ENCODE measurements around the gene RYR3.

RYR3 gene

GRCh38 chr15:33808720-33809457 lies 498.1 kb downstream of the RYR3 start:
- Histone ChIP-seq H3K9ac (ENCODE audit: low read length) (no peak overlapping the region), H3K9me2 (replicated peaks; ENCODE audit: insufficient read depth, low read length) (no peaks in the 10 kb centered on the region), H3K4me3 (ENCODE audit: insufficient read depth, low read length, poor library complexity, severe bottlenecking) (no peak overlapping the region), H3K4me2 (ENCODE audit: low read depth, low read length, poor library complexity, severe bottlenecking) (no peak overlapping the region), H3K9me3 (ENCODE audit: insufficient read depth, low read length) (no peaks in the 10 kb centered on the region), H3K27ac (ENCODE audit: low read depth, low read length) (no peak overlapping the region), H4K20me1 (ENCODE audit: low read depth, low read length) (no peaks in the 10 kb centered on the region), H3K79me2 (ENCODE audit: insufficient read depth, low read length) (no peaks in the 10 kb centered on the region), H3K36me3 (ENCODE audit: low read length) (no peaks in the 10 kb centered on the region), H3K27me3 (ENCODE audit: low read length) (no peaks in the 10 kb centered on the region), H2AFZ (ENCODE audit: low read depth, low read length, severe bottlenecking) (no peak overlapping the region), H3F3A (ENCODE audit: insufficient read depth) (no peaks in the 10 kb centered on the region)
- no peak for TF ChIP-seq EZH2phosphoT487 (conservative IDR thresholded peaks at IDR 0.05; ENCODE audit: low read length)
- no peak for TF ChIP-seq CTCF (IDR thresholded peaks at IDR 0.05; ENCODE audit: insufficient read depth, low read length, poor library complexity, severe bottlenecking)

- Histone ChIP-seq H3K4me2 (ENCODE audit: low read depth, low read length, poor library complexity, severe bottlenecking) (no peak overlapping the region), H3K79me2 (ENCODE audit: insufficient read depth, low read length) (no peaks in the 10 kb centered on the region), H3K27ac (ENCODE audit: low read depth, low read length) (no peak overlapping the region)
Measured at GRCh38 chr15:33810073-33810595, 499.4 kb downstream of the RYR3 start.

GRCh38 chr15:33810806-33811205 lies 500.0 kb downstream of the RYR3 start:
- H4K20me1 ChIP-seq (ENCODE audit: low read depth, low read length) = no peaks in the 10 kb centered on the region
- no peaks in the 10 kb centered on the region for H3K27me3 ChIP-seq (ENCODE audit: low read length)
- no peaks in the 10 kb centered on the region for H3K9me2 ChIP-seq (replicated peaks; ENCODE audit: insufficient read depth, low read length)
- TF ChIP-seq CTCF (IDR thresholded peaks at IDR 0.05; ENCODE audit: insufficient read depth, low read length, poor library complexity, severe bottlenecking) = no peak
- no peak overlapping the region for H2AFZ ChIP-seq (ENCODE audit: low read depth, low read length, severe bottlenecking)
- no peak overlapping the region for H3K4me2 ChIP-seq (ENCODE audit: low read depth, low read length, poor library complexity, severe bottlenecking)
- H3F3A ChIP-seq (ENCODE audit: insufficient read depth) = no peaks in the 10 kb centered on the region
- no peaks in the 10 kb centered on the region for H3K9me3 ChIP-seq (ENCODE audit: insufficient read depth, low read length)
- H3K27ac ChIP-seq (ENCODE audit: low read depth, low read length) = no peak overlapping the region
- H3K9ac ChIP-seq (ENCODE audit: low read length) = no peak overlapping the region
- H3K4me3 ChIP-seq (ENCODE audit: insufficient read depth, low read length, poor library complexity, severe bottlenecking) = no peak overlapping the region
- no peaks in the 10 kb centered on the region for H3K79me2 ChIP-seq (ENCODE audit: insufficient read depth, low read length)
- no peaks in the 10 kb centered on the region for H3K36me3 ChIP-seq (ENCODE audit: low read length)

More at GRCh38 chr15:33810073-33810595, 499.4 kb downstream of the RYR3 start:
- Histone ChIP-seq H4K20me1 (ENCODE audit: low read depth, low read length) (no peaks in the 10 kb centered on the region), H3K9me3 (ENCODE audit: insufficient read depth, low read length) (no peaks in the 10 kb centered on the region), H3K36me3 (ENCODE audit: low read length) (no peaks in the 10 kb centered on the region), H3K9ac (ENCODE audit: low read length) (no peak overlapping the region), H3K27me3 (ENCODE audit: low read length) (no peaks in the 10 kb centered on the region), H3F3A (ENCODE audit: insufficient read depth) (no peaks in the 10 kb centered on the region), H2AFZ (ENCODE audit: low read depth, low read length, severe bottlenecking) (no peak overlapping the region), H3K9me2 (replicated peaks; ENCODE audit: insufficient read depth, low read length) (no peaks in the 10 kb centered on the region), H3K4me3 (ENCODE audit: insufficient read depth, low read length, poor library complexity, severe bottlenecking) (no peak overlapping the region)
- TF ChIP-seq EZH2phosphoT487 (conservative IDR thresholded peaks at IDR 0.05; ENCODE audit: low read length) (no peak), CTCF (IDR thresholded peaks at IDR 0.05; ENCODE audit: insufficient read depth, low read length, poor library complexity, severe bottlenecking) (no peak)

Measured in SU-DHL-6 (cell line).